Colonic mucosa (tissue), 4 donors: Measurements from ENCODE around the gene ENTPD8. TPM values are rescaled to one million over a fixed set of nuclear protein-coding genes. Genes with fewer than 3 reads are reported as not detected.

Experiments
- DNase-seq: peaks from one replicate; pipeline ENCODE4 v3.0.0-alpha.2; 2020
- H3K27ac ChIP-seq: fragments of 200-600 bp; one replicate; pipeline ENCODE4 v1.8.0; 2021
- H3K27me3 ChIP-seq: fragments of 200-600 bp; one replicate; pipeline ENCODE4 v1.8.0; 2021
- H3K36me3 ChIP-seq: fragments of 200-600 bp; one replicate; pipeline ENCODE4 v1.8.0; 2021
- H3K4me1 ChIP-seq: fragments of 200-600 bp; one replicate; pipeline ENCODE4 v1.8.0; 2021; ENCODE audit warnings: mild to moderate bottlenecking
- H3K4me3 ChIP-seq: fragments of 200-600 bp; one replicate; pipeline ENCODE4 v1.8.0; 2021
- H3K9ac ChIP-seq, 2 donors: one replicate each; pipeline ENCODE4 v1.7.0; 2013; ENCODE audit warnings: control low read depth in 2 of 2, low read depth in 2 of 2, low read length in 2 of 2
- H3K9me3 ChIP-seq: fragments of 200-600 bp; one replicate; pipeline ENCODE4 v1.8.0; 2021
- CTCF ChIP-seq: fragments of 200-600 bp; IDR thresholded peaks from one replicate; pipeline ENCODE4 v1.8.0; 2022; ENCODE audit warnings: antibody characterized with exemption, mild to moderate bottlenecking
- intact Hi-C: fragments of 100-400 bp; cut with DNase I; formaldehyde crosslinking; loops from one replicate; pipeline ENCODE4 v1.14.1; 2022
- total RNA-seq, 2 donors: library from RNA; stranded (reverse); fragmentation: NEBNext Ultra II Directional in 1 of 2; extraction: Animal tissue kit (Norgen Biotek cat#: 25700) in 1 of 2; gene quantifications; one replicate each; pipeline ENCODE4 v1.2.1, GENCODE V29; 2021
- donor health status: healthy.
- donor health status: DM: no; HTN: no; CAD: no.
- donor health status: DM: no; HTN: no; CAD: no.

Gene ENTPD8
- total RNA-seq, 2 donors from 2014 or later, result 48.3 to 72.0 TPM

GRCh38 chr9:137480686-137481683, 39.8 kb upstream of the ENTPD8 start:
- no peaks in the 10 kb centered on the region for H3K27me3 ChIP-seq
- DNase-seq, result no peak
- H3K4me3 ChIP-seq, result no peak overlapping the region
- no peak overlapping the region for H3K27ac ChIP-seq
- no peak for TF ChIP-seq CTCF
- H3K9ac ChIP-seq, result no peak overlapping the region
- no peaks in the 10 kb centered on the region for H3K36me3 ChIP-seq
- no peaks in the 10 kb centered on the region for H3K4me1 ChIP-seq
- intact Hi-C loops, result no loop called here
- no peaks in the 10 kb centered on the region for H3K9me3 ChIP-seq

- Histone ChIP-seq H3K27me3 (no peaks in the 10 kb centered on the region), H3K9me3 (no peaks in the 10 kb centered on the region), H3K4me3 (no peak overlapping the region), H3K36me3 (no peaks in the 10 kb centered on the region), H3K27ac (no peak overlapping the region), H3K4me1 (no peaks in the 10 kb centered on the region), H3K9ac (no peak overlapping the region)
- TF ChIP-seq CTCF, result no peak
- DNase-seq, result no peak
- intact Hi-C loops, result no loop called here
Measured at GRCh38 chr9:137479892-137480685, 38.9 kb upstream of the ENTPD8 start.

- Histone ChIP-seq H3K27ac (no peak overlapping the region), H3K36me3 (no peaks in the 10 kb centered on the region), H3K9ac (no peak overlapping the region), H3K27me3 (no peaks in the 10 kb centered on the region), H3K4me3 (no peak overlapping the region), H3K4me1 (no peaks in the 10 kb centered on the region), H3K9me3 (no peaks in the 10 kb centered on the region)
- no peak for DNase-seq
- no peak for TF ChIP-seq CTCF
- intact Hi-C loops, result no loop called here
Measured at GRCh38 chr9:137478962-137479861, 38.1 kb upstream of the ENTPD8 start.

- Histone ChIP-seq H3K27me3 (no peaks in the 10 kb centered on the region), H3K27ac (no peak overlapping the region), H3K9me3 (no peaks in the 10 kb centered on the region), H3K9ac (no peak overlapping the region), H3K4me1 (no peaks in the 10 kb centered on the region), H3K36me3 (no peaks in the 10 kb centered on the region), H3K4me3 (no peak overlapping the region)
- no peak for TF ChIP-seq CTCF
- intact Hi-C loops, result no loop called here
- DNase-seq, result no peak
Measured at GRCh38 chr9:137478613-137478961, 37.4 kb upstream of the ENTPD8 start.
